ENCODE results near the gene GALNT8.
A peak's percentile ranks its signal among the peaks of the same experiment; 100 is the strongest.

Gene GALNT8

DNA sequence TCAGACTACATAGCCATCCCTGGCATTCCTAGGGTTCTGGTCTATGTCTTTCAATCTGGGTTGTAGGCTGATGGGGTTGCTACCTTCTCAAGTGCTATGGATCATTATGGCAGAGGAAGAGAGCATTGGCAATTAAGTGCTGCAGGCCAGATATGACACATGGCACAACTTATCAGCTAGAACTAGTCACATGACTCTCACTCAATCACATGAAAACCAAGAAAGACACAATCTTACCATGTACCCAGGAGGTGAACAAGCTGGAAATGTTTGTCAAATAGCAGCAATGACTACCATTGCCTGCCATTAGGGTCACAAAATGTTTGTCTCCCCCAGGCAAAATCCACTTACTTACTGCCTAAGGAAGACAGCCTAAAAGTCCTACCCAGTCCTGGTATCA, 80.4 kb downstream of the GALNT8 start:
- DNase-seq = no peak

GRCh38 chr12:4802841-4803240, 82.6 kb downstream of the GALNT8 start:
- no peak for DNase-seq

DNA sequence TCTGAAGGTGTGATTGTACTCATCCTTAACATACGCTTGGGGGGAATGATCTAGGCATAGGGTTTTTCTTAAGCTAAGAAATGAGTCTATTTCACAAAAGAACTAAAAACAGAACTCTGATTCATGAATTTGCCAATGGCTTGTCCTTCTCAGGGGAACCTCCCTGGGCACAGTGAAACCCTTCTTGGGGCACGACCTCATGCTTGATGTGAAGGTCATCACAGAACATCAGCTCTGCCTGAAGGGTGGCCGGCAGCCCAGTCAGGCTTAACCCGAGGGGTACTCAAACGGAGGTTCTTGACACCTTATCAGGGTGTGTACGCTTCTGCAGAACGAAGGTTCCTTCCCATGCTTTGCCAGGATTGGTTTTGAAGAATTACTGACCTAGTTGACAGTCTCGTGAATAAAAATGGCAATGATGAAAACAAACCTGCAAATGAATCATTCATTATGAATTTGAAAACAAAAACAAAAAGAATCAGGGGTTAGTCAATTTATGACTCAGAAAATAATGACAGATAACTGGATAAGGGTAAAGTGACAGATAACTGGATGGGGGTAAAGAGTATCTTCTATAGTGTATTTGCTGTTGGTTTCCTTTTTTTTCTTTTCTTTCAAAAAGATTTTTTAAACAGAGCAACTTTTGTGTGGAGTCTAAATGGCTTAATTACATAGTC, 86.4 kb downstream of the GALNT8 start:
- DNase-seq = no peak

DNA sequence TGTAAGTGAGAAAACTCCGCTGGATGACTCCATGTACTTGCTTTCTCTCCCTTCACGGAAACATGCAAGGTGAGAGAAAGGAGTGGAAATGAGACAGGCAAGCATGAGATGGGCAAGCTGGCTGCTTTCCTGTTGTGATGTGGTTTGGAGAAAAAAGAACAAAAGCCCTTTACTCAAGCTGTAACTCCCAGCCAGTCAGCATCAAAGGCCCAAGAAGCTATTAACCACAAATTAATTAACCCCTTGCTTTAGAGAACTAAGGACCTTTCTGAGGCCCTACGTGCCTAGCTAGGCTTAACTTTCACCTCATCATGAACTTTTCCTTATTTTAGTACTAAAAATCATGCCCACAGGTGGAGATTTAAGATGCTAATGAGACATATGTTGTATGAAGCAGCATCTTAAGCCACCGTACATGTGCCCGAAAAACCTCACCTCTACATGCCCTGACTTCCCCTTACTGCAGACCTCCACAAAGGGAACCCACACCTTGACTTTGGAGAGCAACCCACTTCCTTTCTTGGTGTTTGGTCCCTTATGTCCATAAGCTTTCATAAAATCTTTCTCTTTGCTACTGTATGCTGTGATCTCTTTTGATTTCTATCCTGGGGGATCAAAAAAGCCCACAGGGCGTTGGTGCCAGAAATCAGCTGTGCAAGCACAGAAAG, 87.0 kb downstream of the GALNT8 start:
- DNase-seq = no peak

- DNase-seq = no peak
Measured at GRCh38 chr12:4807813-4808212, 87.6 kb downstream of the GALNT8 start.

DNA sequence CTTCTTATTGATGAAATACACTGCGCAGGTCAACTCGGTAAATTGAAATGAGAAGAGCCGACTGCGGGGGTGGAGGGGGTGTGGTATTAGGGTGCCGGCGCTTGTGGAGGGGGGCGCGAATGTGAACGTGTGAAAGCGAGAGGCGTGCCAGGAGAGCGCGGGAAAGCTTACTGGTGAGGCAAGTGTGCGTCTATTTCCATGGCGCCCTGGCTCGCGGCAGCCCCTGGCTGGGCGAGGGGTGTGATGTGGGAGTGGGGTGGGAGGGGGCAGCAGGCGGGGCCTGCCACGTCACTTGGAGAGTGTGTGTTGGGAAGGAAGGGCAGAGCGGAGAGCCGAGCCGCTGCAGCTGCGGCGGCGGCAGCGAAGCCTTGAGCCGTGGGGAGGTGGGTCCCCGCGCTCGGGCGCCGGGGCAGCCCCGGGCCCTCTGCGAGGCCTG, 88.8 kb downstream of the GALNT8 start:
- peak; percentile 23 for DNase-seq

DNA sequence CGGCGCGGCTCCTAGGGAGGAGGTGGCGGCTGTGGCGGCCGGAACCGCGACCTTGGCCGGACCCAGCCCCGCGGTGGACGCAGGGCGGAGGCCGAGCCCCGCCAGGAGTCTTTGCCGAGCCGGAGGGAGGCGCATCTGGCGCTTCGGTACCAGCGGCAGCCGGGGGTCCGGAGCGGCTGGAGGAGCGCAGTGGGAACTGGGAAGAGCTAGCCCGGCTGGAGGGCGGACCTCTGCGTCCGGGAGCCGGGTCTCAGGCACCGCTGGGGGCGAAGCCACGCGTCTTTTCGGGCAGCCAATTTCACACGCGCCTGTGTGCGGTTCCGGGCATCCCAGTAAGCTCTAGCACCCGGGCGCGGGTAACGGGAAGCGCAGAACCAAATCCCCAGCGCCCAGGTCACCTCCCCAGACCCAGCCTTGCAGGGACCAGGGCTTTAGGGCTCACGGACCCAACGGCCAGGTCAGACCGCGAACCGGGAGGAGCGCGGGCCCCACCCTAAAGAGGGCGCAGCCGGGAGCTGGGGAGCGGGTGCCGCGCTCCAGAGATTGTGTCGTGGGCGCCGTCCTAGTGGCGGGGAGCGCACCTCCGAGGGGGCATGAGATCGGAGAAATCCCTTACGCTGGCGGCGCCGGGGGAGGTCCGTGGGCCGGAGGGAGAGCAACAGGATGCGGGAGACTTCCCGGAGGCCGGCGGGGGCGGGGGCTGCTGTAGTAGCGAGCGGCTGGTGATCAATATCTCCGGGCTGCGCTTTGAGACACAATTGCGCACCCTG, 89.4 kb downstream of the GALNT8 start:
- no peak for DNase-seq

- DNase-seq = no peak
Measured at GRCh38 chr12:4810219-4810671, 90.0 kb downstream of the GALNT8 start.

DNA sequence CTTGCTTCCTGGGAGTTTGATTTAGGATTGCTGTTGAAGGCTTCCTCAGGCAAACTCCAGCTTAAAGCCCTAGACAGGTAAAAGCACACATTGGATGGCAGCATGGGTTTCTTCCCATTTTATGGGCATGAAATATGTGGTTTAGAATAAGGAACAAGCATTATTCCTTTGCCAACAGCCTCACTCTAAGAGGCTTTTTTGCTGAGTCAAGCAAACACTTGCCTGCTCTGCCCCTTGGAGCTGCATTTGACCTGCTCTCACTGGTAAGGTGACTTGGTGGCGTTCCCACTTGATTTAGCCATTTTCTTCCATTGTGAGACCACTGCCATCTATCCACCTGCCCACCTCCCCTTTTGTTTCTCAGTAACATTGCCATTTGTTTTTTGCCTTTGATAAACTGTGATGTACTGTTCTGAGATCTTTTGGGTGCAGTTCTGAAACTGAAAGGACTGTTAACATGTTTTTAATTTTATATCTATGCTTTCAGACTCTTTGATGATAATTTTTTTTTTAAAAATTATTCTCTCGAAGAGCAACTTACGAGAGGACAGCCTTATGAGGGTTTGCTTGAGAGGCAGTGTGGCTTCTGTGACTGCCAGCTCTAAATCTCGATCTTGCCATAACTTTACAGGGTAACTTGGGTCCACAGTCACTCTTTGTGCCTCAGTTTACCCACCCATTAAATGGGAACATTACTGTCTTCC, 92.6 kb downstream of the GALNT8 start:
- DNase-seq = no peak

- no peak for DNase-seq
Measured at GRCh38 chr12:4813741-4814140, 93.5 kb downstream of the GALNT8 start.

DNA sequence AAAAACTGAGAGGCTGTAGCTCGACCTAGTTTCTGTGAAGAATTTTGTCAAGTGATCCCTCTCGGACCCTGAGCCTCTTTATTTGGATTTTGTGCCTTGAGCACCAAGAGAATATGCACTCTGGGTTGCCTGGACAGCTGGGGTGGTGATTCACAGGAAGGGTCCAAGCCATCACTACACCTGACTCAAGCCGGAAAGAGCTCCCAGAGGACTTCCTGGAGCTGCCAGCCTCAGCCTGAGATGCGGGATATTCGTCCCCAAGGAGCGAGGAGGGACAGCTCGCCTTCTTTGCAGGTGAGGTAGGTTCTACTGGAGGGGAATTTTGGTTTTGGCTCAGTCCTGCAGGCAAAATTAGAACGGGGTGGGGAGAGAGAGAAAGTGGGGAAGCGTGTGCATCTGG, 94.3 kb downstream of the GALNT8 start:
- DNase-seq = no peak

DNA sequence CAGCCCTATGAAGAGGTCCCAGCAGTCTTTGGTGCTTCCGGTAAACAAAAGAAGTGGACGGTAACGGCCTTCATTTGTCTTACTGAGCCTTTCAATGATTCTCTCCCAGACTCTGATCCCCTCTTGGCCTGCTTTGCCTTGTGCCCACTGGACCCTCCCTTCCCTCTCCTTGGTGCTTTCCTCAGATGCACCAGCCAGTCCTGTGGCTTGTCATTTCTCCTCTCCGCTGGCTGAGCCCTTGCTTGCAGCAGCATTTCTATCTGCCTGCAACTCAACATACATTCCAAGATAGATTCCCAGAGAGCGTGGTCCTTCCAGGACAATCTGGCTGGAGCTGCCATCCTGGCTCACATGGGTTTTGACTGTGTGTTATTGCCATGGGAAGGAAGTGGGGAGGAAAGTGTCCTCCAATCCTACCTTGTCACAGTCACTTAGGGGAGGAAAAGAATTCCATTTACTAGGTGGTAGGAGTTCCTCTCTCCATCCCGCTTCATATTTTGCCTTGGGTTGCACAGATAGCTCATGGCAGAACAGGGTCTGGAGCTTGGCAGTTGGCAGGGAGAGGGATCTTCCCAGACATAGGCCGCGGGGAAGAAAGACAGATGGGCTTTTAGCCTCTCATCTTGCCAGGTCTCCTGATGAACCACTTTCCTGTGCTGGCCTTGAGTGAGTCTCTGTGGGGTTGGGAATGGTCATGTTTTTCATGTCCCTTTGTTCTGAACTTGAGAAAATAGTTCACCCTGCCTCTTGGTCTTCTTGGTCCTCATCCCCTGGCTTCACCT, 96.7 kb downstream of the GALNT8 start:
- DNase-seq = no peak

GRCh38 chr12:4817880-4818279, 97.7 kb downstream of the GALNT8 start:
- DNase-seq = no peak

GRCh38 chr12:4819654-4820053, 99.5 kb downstream of the GALNT8 start:
- DNase-seq = no peak

DNA sequence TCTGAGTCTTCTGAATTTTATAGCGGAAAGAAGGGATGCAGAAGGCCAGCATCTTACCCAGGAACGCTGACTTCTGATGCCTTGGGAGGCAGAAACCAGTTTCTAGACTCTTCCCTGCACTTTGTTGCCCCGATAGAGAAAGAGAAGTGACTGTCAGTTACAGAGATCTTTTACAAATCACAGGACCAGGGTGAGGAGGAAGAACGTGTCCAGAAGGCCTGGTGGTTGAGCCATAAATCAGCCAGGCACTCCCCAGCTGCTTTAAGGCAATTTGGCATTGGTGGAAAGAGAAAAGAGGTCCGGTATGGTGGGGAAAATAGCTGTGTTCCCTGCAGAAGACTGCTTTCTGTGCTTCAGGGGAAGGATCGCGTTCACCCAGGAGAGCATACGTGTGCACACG, 100.8 kb downstream of the GALNT8 start:
- DNase-seq = no peak
